HL-60/S4 treated with retinoic acid at 250 ng/mL for 4 days and 3 days (cell line): ENCODE measurements around the gene KLC1.
"Not testable (repeated sequence)": the region's sequence is repeated elsewhere in the genome, so short reads cannot be mapped to it uniquely, and the experiment has no call there.

Source experiments
- in situ Hi-C: fragments of 300-500 bp; cut with MboI; formaldehyde crosslinking; loops from 2 replicates; pipeline ENCODE4 v1.7.0; 2022; ENCODE audit warnings: low sequenced_read_pairs

Gene KLC1

DNA sequence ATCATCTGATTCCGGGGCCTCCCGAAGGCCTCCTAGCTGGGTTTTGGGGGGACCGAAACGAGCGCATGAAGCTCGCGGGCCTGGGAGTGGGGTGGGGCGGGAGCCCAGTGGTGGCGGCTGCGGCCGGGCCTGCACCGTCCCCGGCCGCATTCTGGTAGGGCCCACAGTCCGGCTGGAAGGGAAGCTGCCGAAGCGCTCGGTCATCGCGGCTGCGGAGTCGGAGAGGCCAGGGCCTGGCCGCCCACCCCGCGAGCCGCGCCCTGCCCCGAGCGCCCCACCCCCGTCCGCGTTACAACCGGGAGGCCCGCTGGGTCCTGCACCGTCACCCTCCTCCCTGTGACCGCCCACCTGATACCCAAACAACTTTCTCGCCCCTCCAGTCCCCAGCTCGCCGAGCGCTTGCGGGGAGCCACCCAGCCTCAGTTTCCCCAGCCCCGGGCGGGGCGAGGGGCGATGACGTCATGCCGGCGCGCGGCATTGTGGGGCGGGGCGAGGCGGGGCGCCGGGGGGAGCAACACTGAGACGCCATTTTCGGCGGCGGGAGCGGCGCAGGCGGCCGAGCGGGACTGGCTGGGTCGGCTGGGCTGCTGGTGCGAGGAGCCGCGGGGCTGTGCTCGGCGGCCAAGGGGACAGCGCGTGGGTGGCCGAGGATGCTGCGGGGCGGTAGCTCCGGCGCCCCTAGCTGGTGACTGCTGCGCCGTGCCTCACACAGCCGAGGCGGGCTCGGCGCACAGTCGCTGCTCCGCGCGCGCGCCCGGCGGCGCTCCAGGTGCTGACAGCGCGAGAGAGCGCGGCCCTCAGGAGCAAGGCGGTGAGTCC is at the start of gene KLC1:
TSS of gene KLC1 (plus strand) at position 528 of the 819 bp plus-strand sequence. CDS start 25,354 bp downstream, outside the sequence.
- in situ Hi-C loops = no loop called here

DNA sequence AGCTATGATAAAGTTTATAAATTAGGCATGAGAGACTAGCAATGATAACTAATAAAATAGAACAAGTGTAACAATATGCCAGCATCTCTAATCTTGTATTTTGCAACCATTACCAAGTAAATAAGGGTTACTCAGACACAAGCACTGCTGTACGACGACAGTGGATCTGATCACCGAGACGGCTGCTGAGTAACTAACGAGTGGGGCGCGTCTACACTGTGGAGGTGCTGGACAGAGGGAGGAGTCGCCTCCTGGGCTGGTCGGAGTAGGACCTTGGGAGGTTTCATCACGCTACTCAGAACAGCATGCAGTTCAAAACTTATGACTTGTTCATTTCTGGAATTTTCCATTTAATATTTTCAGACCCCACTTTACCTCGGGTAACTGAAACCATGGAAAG is 47.8 kb upstream of the KLC1 start:
- in situ Hi-C loops = no loop called here

DNA sequence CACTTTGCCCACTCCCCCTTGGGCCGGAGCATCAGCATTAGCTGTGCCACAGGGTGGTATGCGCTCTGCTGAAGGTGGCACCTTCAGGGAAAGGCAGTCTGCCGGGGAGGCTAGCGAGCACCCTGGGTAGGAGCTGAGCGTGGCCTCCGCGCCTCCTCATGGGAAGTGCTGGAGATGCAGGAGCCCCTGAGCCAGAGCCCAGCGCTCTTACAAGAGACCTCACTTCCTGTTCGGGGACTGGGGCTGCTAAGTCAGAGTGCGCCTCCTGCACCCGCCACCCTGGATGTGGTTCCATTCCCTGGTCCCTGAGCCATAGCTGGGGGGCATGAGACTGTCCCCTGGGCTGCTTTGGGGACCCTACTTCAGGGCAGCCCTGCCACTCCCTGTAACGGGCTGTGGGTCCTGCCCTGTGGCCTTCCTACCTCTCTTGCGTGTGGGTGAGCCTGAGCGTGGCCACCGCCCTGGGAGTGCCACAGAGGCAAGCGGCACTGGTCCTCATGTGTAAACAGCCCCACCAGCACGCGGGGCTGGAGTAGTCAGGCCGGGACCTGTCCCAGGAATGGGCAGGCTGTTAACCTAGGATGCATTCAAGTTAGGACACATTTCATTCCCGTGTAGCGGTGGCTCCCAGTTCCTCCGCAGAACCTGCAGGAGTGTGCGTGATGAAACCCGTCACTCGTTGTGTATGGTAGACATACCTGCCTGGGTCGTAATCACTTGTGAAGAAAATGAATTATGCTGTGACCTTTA is 46.9 kb upstream of the KLC1 start:
- in situ Hi-C loops = no loop called here

DNA sequence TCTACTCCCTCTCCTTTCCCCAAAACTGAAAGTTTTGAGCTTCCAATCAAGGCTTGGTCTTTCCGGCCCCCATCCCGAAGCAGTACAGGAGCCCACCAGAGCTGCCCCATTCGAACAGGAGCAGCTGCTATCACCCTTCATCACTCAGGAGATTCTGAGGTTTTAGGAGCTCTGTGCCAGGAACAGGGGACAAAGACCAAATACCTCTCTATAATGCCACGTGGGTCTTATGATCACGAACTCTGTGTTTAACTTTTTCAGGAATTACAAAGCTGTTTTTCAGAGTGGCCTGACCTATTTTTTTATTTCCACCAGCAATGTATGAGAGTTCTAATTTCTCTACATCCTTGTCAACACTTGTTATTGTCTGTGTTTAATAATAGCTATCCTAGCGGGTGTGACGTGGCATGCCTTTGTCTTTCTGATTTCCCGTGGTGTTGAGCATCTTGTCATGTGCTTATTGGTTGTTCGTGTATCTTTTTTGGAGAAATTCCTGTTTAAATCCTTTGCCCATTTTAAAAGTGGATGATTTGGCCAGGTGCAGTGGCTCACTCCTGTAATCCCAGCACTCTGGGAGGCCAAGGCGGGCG is 44.6 kb upstream of the KLC1 start:
- in situ Hi-C loops = no loop called here

DNA sequence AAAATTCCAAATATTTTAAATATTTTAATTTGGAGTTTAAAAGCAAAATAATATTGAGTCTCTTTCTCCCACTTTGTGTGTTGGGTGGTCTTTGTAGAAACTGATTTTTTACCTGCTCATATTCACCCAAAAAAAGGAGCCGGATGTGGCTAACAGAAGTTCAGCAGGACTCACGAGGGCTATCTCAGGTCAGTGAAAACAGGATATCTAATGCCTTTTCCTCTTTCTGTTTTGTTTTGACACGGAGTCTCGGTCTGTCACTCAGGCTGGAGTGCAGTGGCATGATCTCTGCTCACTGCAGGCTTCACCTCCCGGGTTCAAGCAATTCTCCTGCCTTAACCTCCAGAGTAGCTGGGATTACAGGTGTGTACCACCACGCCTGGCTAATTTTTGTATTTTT is 35.4 kb upstream of the KLC1 start:
- in situ Hi-C loops = no loop called here

DNA sequence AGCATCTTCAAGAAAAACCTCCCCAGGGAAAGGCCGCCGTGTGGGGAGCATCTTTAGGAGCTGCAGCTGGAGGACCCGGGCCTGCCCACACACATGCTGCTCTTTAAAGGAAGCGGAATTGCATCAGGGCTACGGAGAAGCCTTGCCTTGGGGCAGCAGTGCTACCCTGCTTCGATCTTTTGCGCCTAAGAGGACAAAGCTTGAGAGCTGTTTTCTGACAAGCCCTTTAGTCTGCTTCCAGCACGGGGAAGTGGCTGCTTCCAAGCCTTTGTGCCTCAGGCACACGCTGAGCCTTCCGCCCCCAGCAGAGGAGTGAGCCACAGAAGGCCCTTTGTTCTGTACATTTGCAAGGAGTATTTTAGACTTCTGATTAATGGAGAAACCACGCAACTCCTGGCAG is 34.7 kb upstream of the KLC1 start:
- in situ Hi-C loops = no loop called here

DNA sequence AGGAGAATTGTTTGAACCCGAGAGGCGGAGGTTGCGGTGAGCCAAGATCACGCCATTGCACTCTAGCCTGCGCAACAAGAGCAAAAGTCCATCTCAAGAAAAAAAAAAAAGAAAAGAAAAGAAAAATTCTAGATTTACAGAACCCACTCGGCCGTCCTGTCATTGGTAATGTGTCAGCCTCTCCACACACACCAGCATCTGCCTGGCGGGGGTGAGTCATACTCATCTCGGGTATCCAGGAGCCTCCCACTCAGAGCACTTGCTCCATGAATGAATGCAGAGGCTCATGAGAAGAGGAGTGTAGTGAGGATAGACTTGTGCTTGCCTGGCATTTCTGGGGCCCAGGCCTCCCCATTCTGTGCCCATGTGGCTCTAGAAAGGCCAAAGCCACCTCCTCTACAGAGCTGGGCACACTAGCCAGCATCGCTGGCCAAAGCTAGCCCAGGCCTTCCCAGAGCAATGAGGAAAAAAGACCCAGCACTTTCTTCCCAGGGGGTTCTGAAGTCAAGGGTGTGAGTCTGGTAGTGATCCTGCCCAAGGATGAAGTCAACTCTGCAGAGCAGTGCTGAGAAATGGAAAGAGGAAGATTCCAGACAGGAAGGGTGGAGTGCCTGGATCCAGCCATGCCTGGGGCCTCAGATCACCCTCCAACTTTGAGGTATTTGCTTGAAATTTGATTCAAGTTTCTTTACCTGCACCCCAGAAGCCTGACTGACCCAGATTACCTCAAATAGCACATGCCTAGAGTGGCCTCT is 31.2 kb upstream of the KLC1 start:
- in situ Hi-C loops = no loop called here

DNA sequence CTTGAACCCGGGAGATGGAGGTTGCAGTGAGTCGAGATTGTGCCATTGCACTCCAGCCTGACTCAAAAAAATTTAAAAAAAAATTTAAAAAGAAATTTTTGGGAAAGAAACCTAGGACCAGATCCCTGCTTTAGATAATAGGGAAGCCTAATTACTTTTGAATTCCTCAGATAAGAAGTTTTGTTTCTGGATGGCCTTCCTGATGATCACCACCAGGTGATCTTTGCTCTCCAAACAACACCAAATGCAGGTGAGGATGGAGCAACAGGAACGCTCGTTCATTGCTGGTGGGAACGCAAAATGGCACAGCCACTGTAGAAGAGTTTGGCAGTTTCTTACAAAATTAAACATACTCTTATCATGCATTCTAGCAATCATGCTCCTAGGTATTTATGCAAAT is 28.5 kb upstream of the KLC1 start:
- in situ Hi-C loops = no loop called here

DNA sequence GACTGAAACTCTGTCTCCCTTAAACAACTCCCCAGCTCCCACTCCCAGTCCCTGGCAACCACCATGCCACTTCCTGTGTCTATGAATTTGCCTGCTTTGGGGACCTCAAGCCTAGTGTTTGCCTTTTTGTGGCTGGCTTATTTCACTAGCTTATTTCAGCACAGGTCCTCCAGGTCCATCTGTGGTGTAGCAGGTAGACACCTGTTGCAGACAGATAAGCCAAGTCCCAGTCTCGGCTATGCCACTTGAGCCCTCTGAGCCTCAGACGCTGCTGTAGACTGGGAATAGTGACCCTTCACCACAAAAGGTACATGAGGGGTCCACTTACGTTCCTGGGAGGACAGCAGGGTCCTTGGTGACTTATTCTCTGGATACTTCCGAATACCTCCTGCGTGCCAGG is 24.4 kb upstream of the KLC1 start:
- in situ Hi-C loops = no loop called here

DNA sequence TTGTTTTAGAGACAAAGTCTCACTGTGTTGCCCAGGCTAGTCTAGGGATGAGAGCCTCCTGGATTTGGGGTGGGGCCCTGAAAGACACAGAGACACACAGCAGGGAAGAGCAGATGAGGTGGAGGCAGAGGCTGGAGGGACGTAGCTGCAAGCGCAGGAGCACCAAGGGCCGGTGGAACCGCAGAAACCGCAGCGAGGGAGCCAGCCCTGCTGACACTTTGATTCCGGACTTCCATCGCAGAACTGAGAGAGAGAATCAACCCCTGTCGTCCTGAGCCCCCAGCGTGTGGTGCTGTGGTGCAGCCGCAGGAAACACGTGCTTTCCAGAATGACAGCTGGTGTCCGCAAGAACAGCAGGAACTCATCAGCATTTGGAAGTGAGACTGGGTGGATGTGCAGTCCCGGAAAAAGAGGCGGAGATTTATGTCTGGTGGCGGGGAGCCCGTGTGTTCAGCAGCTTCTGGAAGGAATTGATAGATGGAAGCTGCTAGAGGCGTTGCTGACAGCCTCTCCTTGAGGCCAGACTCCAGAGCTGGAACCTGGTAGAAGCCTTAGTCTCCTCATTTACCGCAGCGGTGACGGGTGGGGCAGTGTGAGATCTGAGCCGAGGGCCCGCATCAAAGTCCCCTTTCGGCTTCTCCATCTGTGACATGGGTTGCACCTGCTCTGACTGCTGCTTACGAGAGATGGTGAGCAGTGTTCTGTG is 21.9 kb upstream of the KLC1 start:
- in situ Hi-C loops = no loop called here

DNA sequence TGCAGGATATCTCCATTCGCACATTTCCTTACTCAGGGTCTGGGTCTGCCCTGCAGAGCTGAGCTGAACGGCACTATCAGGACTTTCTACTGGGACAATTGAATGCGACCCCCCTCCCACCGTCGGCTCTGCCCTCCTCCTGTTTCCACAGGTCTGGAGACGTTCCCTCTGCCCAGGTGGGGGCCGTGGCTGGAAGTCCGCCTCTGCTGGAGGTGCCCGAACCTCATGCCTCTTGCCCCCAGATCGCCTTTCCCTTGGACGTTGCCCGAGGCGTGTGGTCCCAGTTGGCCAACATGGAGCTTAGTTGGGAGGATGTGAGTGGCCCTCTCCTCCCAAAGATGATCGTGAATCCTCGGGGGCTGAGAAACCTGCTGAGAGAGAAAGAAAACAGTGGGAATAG is 21.2 kb upstream of the KLC1 start:
- in situ Hi-C loops = no loop called here

DNA sequence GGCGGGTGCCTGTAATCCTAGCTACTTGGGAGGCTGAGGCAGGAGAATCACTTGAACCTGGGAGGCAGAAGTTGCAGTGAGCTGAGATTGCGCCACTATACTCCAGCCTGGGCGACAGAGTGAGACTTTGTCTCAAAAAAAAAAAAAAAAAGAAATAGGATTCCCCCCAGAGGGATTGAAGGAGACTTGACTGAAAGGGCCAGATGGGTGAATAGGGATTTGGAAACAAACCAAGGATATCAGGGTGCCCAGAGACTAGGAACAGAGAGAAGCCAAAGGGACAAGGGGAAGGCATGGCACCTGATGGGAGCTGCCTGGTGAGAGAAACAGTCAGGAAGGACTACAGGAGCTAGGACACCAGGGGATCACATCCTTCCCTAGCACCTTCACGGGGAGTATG is 19.9 kb upstream of the KLC1 start:
- in situ Hi-C loops = not testable (repeated sequence)

DNA sequence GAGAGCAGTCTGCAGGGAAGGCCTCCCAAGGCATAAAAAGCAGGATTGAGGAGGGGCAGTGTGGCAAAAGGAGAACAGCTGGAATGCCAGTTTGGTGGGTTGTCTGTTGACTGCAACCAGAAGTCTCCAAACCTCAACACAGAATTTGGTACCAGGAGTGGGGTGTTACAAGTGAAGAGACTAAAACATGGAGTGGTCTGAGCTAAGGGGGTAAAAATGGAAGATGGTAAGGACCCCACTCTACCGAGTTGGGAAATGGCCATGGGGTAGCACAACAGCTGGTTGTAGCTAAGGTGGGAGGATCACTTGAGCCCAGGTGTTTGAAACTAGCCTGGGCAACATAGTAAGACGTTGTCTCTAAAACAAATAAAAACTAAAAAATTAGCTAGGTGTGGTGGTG is 17.8 kb upstream of the KLC1 start:
- in situ Hi-C loops = no loop called here

DNA sequence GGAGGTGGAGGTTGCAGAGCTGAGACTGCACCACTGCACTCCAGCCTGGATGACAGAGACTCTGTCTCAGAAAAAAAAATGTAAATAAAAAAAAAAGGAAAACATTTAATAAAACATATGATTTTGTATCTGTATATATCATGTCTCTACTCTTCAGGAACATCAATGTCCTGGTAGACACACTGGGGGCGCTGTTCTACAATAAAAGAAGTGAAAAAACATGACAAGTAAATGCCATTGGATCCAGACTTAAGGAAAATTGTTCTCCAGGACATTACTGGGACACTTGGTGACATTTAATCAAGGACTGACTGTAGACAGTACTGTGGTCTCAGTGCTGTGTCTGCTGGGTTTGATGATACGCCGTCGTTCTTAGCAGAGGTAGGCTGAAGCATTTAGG is 15.5 kb upstream of the KLC1 start:
- in situ Hi-C loops = no loop called here

DNA sequence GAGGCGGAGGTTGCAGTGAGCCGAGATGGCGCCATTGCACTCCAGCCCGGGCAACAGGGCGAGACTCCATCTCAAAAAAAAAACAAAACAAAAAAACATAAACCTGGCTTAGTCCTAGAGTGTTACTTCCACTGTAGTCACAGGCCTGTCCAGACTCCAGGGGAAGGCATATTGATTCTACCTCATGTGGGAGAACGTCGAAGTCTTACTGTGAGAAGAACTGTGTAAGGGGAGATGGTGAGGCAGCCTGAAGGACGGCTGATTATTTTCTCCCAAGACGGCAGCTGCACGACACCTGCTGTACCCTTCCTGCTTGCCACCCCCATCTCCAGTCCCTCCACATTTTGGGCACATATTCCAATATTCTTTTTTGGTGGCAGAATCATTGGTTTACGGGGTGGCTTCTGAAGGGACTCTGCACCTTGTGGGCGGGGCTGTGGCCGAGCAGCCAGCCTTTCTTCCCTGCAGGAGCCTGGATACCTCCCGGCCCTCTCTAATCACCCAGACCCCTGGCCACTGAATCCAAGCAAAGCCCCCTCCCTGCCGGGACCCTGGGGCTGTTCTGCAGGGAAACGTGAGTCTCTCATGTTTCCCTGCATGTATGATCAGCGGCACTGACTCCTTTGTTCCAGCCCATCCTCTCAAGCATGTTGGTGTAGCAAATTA is 12.2 kb upstream of the KLC1 start:
- in situ Hi-C loops = no loop called here

DNA sequence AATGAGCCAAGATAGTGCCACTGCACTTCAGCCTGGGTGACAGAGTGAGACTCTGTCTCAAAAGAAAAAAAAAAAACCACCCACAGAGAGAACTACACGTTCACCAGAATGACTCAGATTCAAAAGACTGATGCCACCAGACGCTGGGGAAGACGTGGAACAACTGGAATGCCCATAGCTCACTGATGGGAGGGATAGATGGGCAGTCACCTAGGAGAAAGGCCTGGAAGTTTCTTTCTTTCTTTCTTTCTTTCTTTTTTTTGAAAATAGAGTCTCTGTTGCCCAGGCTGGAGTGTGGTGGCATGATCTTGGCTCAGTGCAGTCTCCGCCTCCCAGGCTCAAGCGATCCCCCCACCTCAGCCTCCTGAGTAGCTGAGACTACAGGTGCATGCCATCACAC is 10.0 kb upstream of the KLC1 start:
- in situ Hi-C loops = no loop called here

DNA sequence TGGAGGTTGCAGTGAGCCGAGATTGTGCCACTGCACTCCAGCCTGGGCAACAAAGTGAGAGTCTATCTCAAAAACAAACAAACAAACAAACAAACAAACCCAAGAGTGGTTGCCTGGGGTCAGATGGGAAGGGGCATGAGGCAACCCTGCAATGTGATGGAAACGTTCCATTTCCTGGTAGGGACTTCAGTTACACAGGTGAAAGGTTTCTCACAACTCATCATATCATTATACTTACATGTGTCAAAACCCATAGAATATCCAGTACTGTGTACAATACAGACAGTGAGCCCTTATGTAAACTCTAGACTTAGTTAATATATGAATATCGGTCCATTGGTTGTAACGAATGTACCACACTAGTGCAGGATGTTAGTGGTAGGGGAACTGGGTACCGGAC is 7.2 kb upstream of the KLC1 start:
- in situ Hi-C loops = no loop called here

DNA sequence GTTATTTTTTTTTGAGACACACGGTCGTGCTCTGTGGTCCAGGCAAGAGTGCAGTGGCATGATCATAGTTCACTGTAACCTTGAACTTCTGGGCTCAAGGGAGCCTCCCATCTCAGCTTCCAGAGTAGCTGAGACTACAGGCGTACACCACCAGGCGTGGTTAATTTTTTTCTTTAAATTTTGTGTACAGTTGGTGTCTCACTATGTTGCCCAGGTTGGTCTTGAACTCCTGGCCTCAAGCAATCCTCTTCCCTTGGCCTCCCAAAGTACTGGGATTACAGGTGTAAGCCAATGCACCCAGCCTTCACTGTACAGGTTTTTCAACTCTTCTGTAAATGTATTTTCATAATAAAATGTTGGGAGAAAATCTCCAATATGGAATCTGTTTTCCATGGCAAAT is 5.7 kb upstream of the KLC1 start:
- in situ Hi-C loops = no loop called here

DNA sequence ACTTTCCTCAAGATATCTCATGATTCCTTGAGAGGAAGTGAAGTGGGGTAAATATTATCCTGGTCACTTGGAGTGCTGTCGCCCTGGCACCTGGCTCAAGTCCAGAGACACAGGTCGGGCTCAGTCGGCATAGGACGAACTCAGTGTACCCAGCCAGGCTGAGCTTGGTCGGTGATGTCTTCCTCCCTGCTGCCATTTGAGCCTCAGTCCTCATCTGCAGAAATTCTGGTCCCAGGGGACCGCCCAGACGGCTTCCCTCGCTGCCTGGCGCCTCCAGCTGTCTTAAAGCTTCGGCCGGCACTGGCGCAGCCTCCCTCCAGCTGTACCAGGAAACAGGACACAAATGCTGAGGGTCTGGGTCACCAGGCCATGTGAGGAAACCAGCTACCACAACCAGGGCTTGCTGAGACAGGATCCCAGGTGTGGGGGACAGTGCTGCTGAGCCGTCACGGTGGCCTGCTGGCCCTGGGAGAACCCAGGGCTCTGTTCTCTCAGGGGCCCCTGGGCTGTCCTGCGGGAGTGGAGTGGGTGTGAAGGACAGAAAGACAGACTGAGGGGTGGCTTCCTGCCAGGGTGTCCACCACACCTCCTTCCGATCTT is 5.0 kb upstream of the KLC1 start:
- in situ Hi-C loops = no loop called here

DNA sequence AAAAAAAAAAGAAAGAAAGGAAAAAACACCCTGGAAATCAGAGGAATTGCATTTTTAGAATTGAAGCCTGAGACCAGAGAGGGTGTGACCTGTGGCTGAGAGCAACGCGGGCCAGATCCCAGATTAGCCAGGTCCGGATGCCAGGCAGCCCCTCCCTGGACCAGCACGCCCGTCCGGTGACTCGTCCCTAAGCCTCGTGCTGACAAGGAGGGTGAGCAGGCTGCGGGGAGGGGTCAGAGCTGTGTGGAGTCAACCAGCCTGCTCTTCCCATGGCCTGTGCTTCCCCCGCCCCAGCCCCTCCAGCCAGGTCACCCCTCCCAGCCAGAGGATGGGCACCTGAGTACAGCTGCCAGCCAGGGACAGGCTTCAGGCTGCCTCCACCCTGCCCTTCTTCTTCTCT is 4.2 kb upstream of the KLC1 start:
- in situ Hi-C loops = no loop called here
